Colonic mucosa (tissue), 4 donors: Measurements from ENCODE around the gene DCBLD2. TPM values are rescaled to one million over a fixed set of nuclear protein-coding genes. Genes with fewer than 3 reads are reported as not detected.

Experiments
- DNase-seq: peaks from one replicate; pipeline ENCODE4 v3.0.0-alpha.2; 2020
- H3K27ac ChIP-seq: fragments of 200-600 bp; one replicate; pipeline ENCODE4 v1.8.0; 2021
- H3K27me3 ChIP-seq: fragments of 200-600 bp; one replicate; pipeline ENCODE4 v1.8.0; 2021
- H3K36me3 ChIP-seq: fragments of 200-600 bp; one replicate; pipeline ENCODE4 v1.8.0; 2021
- H3K4me1 ChIP-seq: fragments of 200-600 bp; one replicate; pipeline ENCODE4 v1.8.0; 2021; ENCODE audit warnings: mild to moderate bottlenecking
- H3K4me3 ChIP-seq: fragments of 200-600 bp; one replicate; pipeline ENCODE4 v1.8.0; 2021
- H3K9ac ChIP-seq, 2 donors: one replicate each; pipeline ENCODE4 v1.7.0; 2013; ENCODE audit warnings: control low read depth in 2 of 2, low read depth in 2 of 2, low read length in 2 of 2
- H3K9me3 ChIP-seq: fragments of 200-600 bp; one replicate; pipeline ENCODE4 v1.8.0; 2021
- CTCF ChIP-seq: fragments of 200-600 bp; IDR thresholded peaks from one replicate; pipeline ENCODE4 v1.8.0; 2022; ENCODE audit warnings: antibody characterized with exemption, mild to moderate bottlenecking
- intact Hi-C: fragments of 100-400 bp; cut with DNase I; formaldehyde crosslinking; loops from one replicate; pipeline ENCODE4 v1.14.1; 2022
- total RNA-seq, 2 donors: library from RNA; stranded (reverse); fragmentation: NEBNext Ultra II Directional in 1 of 2; extraction: Animal tissue kit (Norgen Biotek cat#: 25700) in 1 of 2; gene quantifications; one replicate each; pipeline ENCODE4 v1.2.1, GENCODE V29; 2021
- donor health status: healthy.
- donor health status: DM: no; HTN: no; CAD: no.
- donor health status: DM: no; HTN: no; CAD: no.

Gene DCBLD2
- total RNA-seq, 2 donors from 2014 or later = 12.8 to 13.0 TPM

- no peak for DNase-seq
- H3K9ac ChIP-seq = no peak overlapping the region
- intact Hi-C loops = no loop called here
Measured at GRCh38 chr3:98920166-98920565, 18.7 kb upstream of the DCBLD2 start.

GRCh38 chr3:98918586-98918985, 17.1 kb upstream of the DCBLD2 start:
- no peaks in the 10 kb centered on the region for H3K9me3 ChIP-seq
- intact Hi-C loops = no loop called here
- H3K4me1 ChIP-seq = no peaks in the 10 kb centered on the region
- H3K27ac ChIP-seq = no peak overlapping the region
- no peak for TF ChIP-seq CTCF
- no peak overlapping the region for H3K4me3 ChIP-seq
- DNase-seq = no peak
- no peak overlapping the region for H3K9ac ChIP-seq
- no peaks in the 10 kb centered on the region for H3K27me3 ChIP-seq
- no peaks in the 10 kb centered on the region for H3K36me3 ChIP-seq

More at GRCh38 chr3:98920166-98920565, 18.7 kb upstream of the DCBLD2 start:
- no peaks in the 10 kb centered on the region for H3K9me3 ChIP-seq
- H3K36me3 ChIP-seq = no peaks in the 10 kb centered on the region
- no peak overlapping the region for H3K4me3 ChIP-seq
- no peaks in the 10 kb centered on the region for H3K27me3 ChIP-seq
- TF ChIP-seq CTCF = no peak
- no peak overlapping the region for H3K27ac ChIP-seq
- H3K4me1 ChIP-seq = no peaks in the 10 kb centered on the region

GRCh38 chr3:98917608-98918007, 16.1 kb upstream of the DCBLD2 start:
- H3K4me1 ChIP-seq = no peaks in the 10 kb centered on the region
- H3K4me3 ChIP-seq = no peak overlapping the region
- intact Hi-C loops = no loop called here
- H3K9me3 ChIP-seq = no peaks in the 10 kb centered on the region
- no peak for DNase-seq
- no peaks in the 10 kb centered on the region for H3K27me3 ChIP-seq
- no peaks in the 10 kb centered on the region for H3K36me3 ChIP-seq
- no peak overlapping the region for H3K27ac ChIP-seq
- no peak for TF ChIP-seq CTCF
- H3K9ac ChIP-seq = no peak overlapping the region

- no peak for DNase-seq
- H3K9ac ChIP-seq = no peak overlapping the region
- no peak for TF ChIP-seq CTCF
- no peak overlapping the region for H3K4me3 ChIP-seq
- H3K36me3 ChIP-seq = no peaks in the 10 kb centered on the region
- no peaks in the 10 kb centered on the region for H3K9me3 ChIP-seq
- intact Hi-C loops = no loop called here
- H3K4me1 ChIP-seq = no peaks in the 10 kb centered on the region
- no peak overlapping the region for H3K27ac ChIP-seq
- no peaks in the 10 kb centered on the region for H3K27me3 ChIP-seq
Measured at GRCh38 chr3:98914210-98915080, 12.9 kb upstream of the DCBLD2 start.

GRCh38 chr3:98912448-98912847, 11.0 kb upstream of the DCBLD2 start:
- intact Hi-C loops = no loop called here
- Histone ChIP-seq H3K36me3 (no peaks in the 10 kb centered on the region), H3K4me1 (no peaks in the 10 kb centered on the region)

More at GRCh38 chr3:98912448-98912847, 11.0 kb upstream of the DCBLD2 start:
- TF ChIP-seq CTCF = no peak
- H3K4me3 ChIP-seq = no peak overlapping the region
- no peaks in the 10 kb centered on the region for H3K9me3 ChIP-seq
- H3K9ac ChIP-seq = no peak overlapping the region
- H3K27me3 ChIP-seq = no peaks in the 10 kb centered on the region
- no peak overlapping the region for H3K27ac ChIP-seq
- DNase-seq = no peak
